Pulmonary artery endothelial cell (primary cell): ENCODE measurements around the gene HMGN1. TPM values are rescaled to one million over a fixed set of nuclear protein-coding genes. Genes with fewer than 3 reads are reported as not detected.
A peak's percentile ranks its signal among the peaks of the same experiment; 100 is the strongest.
"Not testable (repeated sequence)": the region's sequence is repeated elsewhere in the genome, so short reads cannot be mapped to it uniquely, and the experiment has no call there.

Experiments used
- DNase-seq: peaks from one replicate; pipeline ENCODE4 v3.0.0-alpha.2; 2011; ENCODE audit warnings: low read depth, low spot score
- total RNA-seq: library from RNA; depleted of rRNA; stranded (reverse); fragments of >200 nt; gene quantifications from 2 replicates; pipeline ENCODE4 v1.2.3, GENCODE V29; 2014

HMGN1 gene
- total RNA-seq, 1 donor from 2014 or later: 273 TPM

- DNase-seq: not testable (repeated sequence)
These were observed 21.0 kb upstream of the HMGN1 start for GRCh38 chr21:39369896-39370288.

GRCh38 chr21:39367783-39368182 is 18.9 kb upstream of the HMGN1 start:
- DNase-seq: no peak

GRCh38 chr21:39366563-39366962 is 17.7 kb upstream of the HMGN1 start:
- DNase-seq: no peak

- DNase-seq: no peak
These were observed 16.1 kb upstream of the HMGN1 start for GRCh38 chr21:39364949-39365348.

GRCh38 chr21:39363607-39364555 is 15.0 kb upstream of the HMGN1 start:
- no peak for DNase-seq

- no peak for DNase-seq
These were observed 13.8 kb upstream of the HMGN1 start for GRCh38 chr21:39362733-39363132.

GRCh38 chr21:39359382-39359781 is 10.5 kb upstream of the HMGN1 start:
- DNase-seq: no peak

GRCh38 chr21:39353295-39353694 is 4.4 kb upstream of the HMGN1 start:
- no peak for DNase-seq

GRCh38 chr21:39350094-39351005 is 1.5 kb upstream of the HMGN1 start:
- no peak for DNase-seq

- DNase-seq: peak; percentile 81
These were observed 564 bp upstream of the HMGN1 start for GRCh38 chr21:39349211-39350093.

GRCh38 chr21:39348040-39348354 is 891 bp downstream of the HMGN1 start:
- no peak for DNase-seq

- DNase-seq: no peak
These were observed 1.4 kb downstream of the HMGN1 start for GRCh38 chr21:39347537-39347936.

GRCh38 chr21:39346671-39347331 is 2.1 kb downstream of the HMGN1 start:
- DNase-seq: no peak

- DNase-seq: no peak
These were observed 2.7 kb downstream of the HMGN1 start for GRCh38 chr21:39346206-39346605.

GRCh38 chr21:39345440-39345839 is 3.4 kb downstream of the HMGN1 start:
- DNase-seq: no peak

GRCh38 chr21:39344848-39345247 is 4.0 kb downstream of the HMGN1 start:
- no peak for DNase-seq

GRCh38 chr21:39341249-39341923 is 7.5 kb downstream of the HMGN1 start:
- DNase-seq: no peak

- no peak for DNase-seq
These were observed 8.2 kb downstream of the HMGN1 start for GRCh38 chr21:39340687-39341086.

- DNase-seq: no peak
These were observed 9.7 kb downstream of the HMGN1 start for GRCh38 chr21:39339231-39339630.

GRCh38 chr21:39336457-39337008 is 12.4 kb downstream of the HMGN1 start:
- DNase-seq: no peak
